Measurements from ENCODE around the gene SULT1A4. TPM values are rescaled to one million over a fixed set of nuclear protein-coding genes. Genes with fewer than 3 reads are reported as not detected.
A peak's percentile ranks its signal among the peaks of the same experiment; 100 is the strongest.
"Not testable (repeated sequence)": the region's sequence is repeated elsewhere in the genome, so short reads cannot be mapped to it uniquely, and the experiment has no call there.

The SULT1A4 gene
- total RNA-seq, 1 donor from 2014 or later: 20.9 TPM

- intact Hi-C loops (cut with DNase I); H3K27ac ChIP-seq; H3K9me3 ChIP-seq; H3K36me3 ChIP-seq; H3K4me3 ChIP-seq; H3K4me1 ChIP-seq; H3K27me3 ChIP-seq: not testable (repeated sequence)
- peak in 1 of 2 donors; percentile 30 for DNase-seq (ENCODE audit: low spot score in 2 of 2)
These were observed 22.6 kb downstream of the SULT1A4 start for GRCh38 chr16:29482276-29482675.

- not testable (repeated sequence) for H3K4me1 ChIP-seq, H3K36me3 ChIP-seq, H3K9me3 ChIP-seq
These were observed 46.6 kb downstream of the SULT1A4 start, which contains the start of gene NPIPB12 for GRCh38 chr16:29506308-29506707. Gene NPIPB12 (minus strand): TSS chr16:29506408.

More at GRCh38 chr16:29506308-29506707, 46.6 kb downstream of the SULT1A4 start, which contains the start of gene NPIPB12:
- H3K27me3 ChIP-seq; DNase-seq (ENCODE audit: low spot score in 2 of 2); H3K4me3 ChIP-seq; intact Hi-C loops (cut with DNase I); H3K27ac ChIP-seq: not testable (repeated sequence)

Other genes with a start within 250 kb of the SULT1A4 start
- gene NPIPB11, start 53.2 kb upstream of the SULT1A4 start, total RNA-seq: 0.21 TPM
- 2.4 TPM for gene BOLA2, start 5.6 kb upstream of the SULT1A4 start, total RNA-seq
- gene SLX1B, start 5.4 kb upstream of the SULT1A4 start, total RNA-seq: 35.9 TPM
- gene NPIPB12, start 46.5 kb downstream of the SULT1A4 start, total RNA-seq: 43.2 TPM
- gene SPN, start 203.3 kb downstream of the SULT1A4 start, total RNA-seq: 10.3 TPM
- 5.7 TPM for gene QPRT, start 219.3 kb downstream of the SULT1A4 start, total RNA-seq